Ishikawa (cell line): ENCODE measurements around the gene BACE2.

Source experiments
- CEBPB ChIP-seq: IDR thresholded peaks from 2 replicates; pipeline ENCODE4 v1.6.1; 2012
- CREB1 ChIP-seq: IDR thresholded peaks from 2 replicates; pipeline ENCODE4 v1.6.1; 2012; ENCODE audit warnings: low read depth
- EGR1 ChIP-seq: IDR thresholded peaks from 2 replicates; pipeline ENCODE4 v1.6.1; 2012
- EP300 ChIP-seq: IDR thresholded peaks from 2 replicates; pipeline ENCODE4 v1.6.1; 2012; ENCODE audit warnings: borderline replicate concordance
- FOXM1 ChIP-seq: IDR thresholded peaks from 2 replicates; pipeline ENCODE4 v1.6.1; 2012; ENCODE audit warnings: low read depth, borderline replicate concordance
- MAX ChIP-seq: IDR thresholded peaks from 2 replicates; pipeline ENCODE4 v1.6.1; 2012
- NFIC ChIP-seq: IDR thresholded peaks from 2 replicates; pipeline ENCODE4 v1.6.1; 2012
- RAD21 ChIP-seq: IDR thresholded peaks from 2 replicates; pipeline ENCODE4 v1.6.1; 2012; ENCODE audit warnings: low read depth
- TAF1 ChIP-seq: IDR thresholded peaks from 2 replicates; pipeline ENCODE4 v1.6.1; 2012; ENCODE audit warnings: low read depth, mild to moderate bottlenecking
- TCF12 ChIP-seq: IDR thresholded peaks from 2 replicates; pipeline ENCODE4 v1.6.1; 2012; ENCODE audit warnings: low read depth
- TEAD4 ChIP-seq: IDR thresholded peaks from 2 replicates; pipeline ENCODE4 v1.6.1; 2012
- YY1 ChIP-seq: IDR thresholded peaks from 2 replicates; pipeline ENCODE4 v1.6.1; 2012; ENCODE audit warnings: low read depth
- ZBTB7A ChIP-seq: IDR thresholded peaks from 2 replicates; pipeline ENCODE4 v1.6.1; 2012; ENCODE audit warnings: low read depth
- TF ChIP-seq, protein P1 (sequence below): IDR thresholded peaks from 2 replicates; pipeline ENCODE4 v1.6.1; 2012; ENCODE audit warnings: low read depth, mild to moderate bottlenecking
- TF ChIP-seq, protein P2 (sequence below): IDR thresholded peaks from 2 replicates; pipeline ENCODE4 v1.6.1; 2012

BACE2 gene

DNA sequence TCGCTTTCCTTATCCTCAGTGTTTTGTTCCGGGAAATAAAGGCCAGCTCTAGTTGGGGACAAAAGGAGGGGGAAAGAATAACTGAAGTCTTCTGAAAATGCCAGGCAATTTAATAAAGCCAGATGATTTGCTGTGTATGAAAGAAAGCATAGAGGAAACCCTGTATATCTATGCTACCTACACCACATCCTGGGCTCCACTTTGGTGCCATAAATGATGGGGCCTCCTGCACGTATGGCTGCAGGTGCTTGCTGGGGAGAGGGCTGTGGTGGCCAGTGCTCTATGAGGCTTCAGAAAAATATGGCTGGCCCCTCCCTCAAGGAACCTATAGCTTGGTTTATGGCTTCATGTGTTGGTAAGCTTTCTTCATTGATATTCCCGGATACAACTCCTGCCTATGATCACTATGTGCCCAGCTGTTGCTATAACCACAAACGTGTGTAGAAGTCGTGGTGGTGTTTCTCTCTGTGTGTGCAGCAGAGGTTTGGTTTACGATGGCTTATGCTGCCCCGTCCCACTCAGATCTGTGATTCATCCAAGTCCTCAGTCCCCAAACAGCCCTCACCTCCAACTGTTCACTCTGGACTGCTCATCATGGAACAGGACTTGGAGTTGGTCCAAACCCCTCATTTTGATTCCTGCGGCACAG is 59.5 kb downstream of the BACE2 start:
- TF ChIP-seq CEBPB, result no peak
- no peak for TF ChIP-seq TAF1
- TF ChIP-seq ZBTB7A, result no peak
- no peak for TF ChIP-seq CREB1
- TF ChIP-seq EP300, result no peak
- no peak for TF ChIP-seq YY1
- TF ChIP-seq EGR1, result no peak
- no peak for TF ChIP-seq NFIC
- TF ChIP-seq, protein P1, sequence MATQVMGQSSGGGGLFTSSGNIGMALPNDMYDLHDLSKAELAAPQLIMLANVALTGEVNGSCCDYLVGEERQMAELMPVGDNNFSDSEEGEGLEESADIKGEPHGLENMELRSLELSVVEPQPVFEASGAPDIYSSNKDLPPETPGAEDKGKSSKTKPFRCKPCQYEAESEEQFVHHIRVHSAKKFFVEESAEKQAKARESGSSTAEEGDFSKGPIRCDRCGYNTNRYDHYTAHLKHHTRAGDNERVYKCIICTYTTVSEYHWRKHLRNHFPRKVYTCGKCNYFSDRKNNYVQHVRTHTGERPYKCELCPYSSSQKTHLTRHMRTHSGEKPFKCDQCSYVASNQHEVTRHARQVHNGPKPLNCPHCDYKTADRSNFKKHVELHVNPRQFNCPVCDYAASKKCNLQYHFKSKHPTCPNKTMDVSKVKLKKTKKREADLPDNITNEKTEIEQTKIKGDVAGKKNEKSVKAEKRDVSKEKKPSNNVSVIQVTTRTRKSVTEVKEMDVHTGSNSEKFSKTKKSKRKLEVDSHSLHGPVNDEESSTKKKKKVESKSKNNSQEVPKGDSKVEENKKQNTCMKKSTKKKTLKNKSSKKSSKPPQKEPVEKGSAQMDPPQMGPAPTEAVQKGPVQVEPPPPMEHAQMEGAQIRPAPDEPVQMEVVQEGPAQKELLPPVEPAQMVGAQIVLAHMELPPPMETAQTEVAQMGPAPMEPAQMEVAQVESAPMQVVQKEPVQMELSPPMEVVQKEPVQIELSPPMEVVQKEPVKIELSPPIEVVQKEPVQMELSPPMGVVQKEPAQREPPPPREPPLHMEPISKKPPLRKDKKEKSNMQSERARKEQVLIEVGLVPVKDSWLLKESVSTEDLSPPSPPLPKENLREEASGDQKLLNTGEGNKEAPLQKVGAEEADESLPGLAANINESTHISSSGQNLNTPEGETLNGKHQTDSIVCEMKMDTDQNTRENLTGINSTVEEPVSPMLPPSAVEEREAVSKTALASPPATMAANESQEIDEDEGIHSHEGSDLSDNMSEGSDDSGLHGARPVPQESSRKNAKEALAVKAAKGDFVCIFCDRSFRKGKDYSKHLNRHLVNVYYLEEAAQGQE, result no peak
- no peak for TF ChIP-seq MAX
- no peak for TF ChIP-seq TCF12
- no peak for TF ChIP-seq FOXM1
- TF ChIP-seq RAD21, result no peak
- no peak for TF ChIP-seq TEAD4
- TF ChIP-seq, protein P2, sequence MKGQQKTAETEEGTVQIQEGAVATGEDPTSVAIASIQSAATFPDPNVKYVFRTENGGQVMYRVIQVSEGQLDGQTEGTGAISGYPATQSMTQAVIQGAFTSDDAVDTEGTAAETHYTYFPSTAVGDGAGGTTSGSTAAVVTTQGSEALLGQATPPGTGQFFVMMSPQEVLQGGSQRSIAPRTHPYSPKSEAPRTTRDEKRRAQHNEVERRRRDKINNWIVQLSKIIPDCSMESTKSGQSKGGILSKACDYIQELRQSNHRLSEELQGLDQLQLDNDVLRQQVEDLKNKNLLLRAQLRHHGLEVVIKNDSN, result no peak

DNA sequence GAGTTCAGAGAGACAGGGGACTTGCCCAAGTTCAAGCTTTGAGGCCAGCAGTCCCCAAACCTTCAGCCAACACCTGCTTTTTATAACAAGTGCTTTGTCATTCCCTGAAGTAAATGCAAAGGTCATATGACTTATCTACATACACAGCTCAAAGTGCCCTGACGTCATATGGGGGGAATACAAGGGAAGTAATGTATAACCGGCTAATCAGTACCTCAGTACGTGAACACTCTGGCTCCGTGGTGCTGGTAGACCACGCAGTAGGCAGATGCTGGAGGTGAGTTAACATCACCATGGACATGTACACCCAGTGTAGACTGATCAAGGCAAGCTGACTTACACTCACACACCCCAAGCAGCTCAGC is 60.0 kb downstream of the BACE2 start:
- no peak for TF ChIP-seq CEBPB
- TF ChIP-seq TEAD4, result no peak
- TF ChIP-seq, protein P1, result no peak
- no peak for TF ChIP-seq MAX
- TF ChIP-seq EGR1, result no peak
- no peak for TF ChIP-seq EP300
- no peak for TF ChIP-seq YY1
- TF ChIP-seq FOXM1, result no peak
- no peak for TF ChIP-seq TAF1

GRCh38 chr21:41228492-41228891 is 60.5 kb downstream of the BACE2 start:
- TF ChIP-seq CEBPB (no peak), ZBTB7A (no peak), EP300 (no peak), CREB1 (no peak), NFIC (no peak), YY1 (no peak), TCF12 (no peak), FOXM1 (no peak), MAX (no peak), RAD21 (no peak), TEAD4 (no peak), EGR1 (no peak)
- TF ChIP-seq, protein P2, result no peak
- TF ChIP-seq, protein P1, result no peak

DNA sequence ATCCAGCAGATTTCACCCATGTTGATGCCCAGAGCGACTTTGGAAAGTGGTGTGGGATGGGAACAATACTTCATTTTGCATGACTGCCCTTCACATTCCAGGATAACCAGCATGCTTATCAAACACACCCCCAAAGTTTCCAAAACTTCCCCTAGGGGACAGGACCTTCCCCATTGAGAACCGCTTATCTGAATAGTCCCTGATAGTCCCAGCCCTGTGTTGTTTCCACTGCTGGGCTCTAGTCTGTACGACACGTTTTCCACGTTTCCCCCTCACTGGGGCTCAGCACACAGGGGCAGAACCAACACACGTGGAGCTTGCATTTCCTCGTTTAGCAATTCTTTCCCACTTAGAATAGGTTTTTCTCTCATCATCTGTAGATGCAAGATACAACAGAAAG is 61.0 kb downstream of the BACE2 start:
- TF ChIP-seq EP300 (no peak), EGR1 (no peak), TEAD4 (no peak), TAF1 (no peak), CREB1 (no peak), TCF12 (no peak), MAX (no peak), RAD21 (no peak), FOXM1 (no peak), YY1 (no peak), CEBPB (no peak), ZBTB7A (no peak), NFIC (no peak)
- TF ChIP-seq, protein P2, result no peak
- TF ChIP-seq, protein P1, result no peak
